HG03175 (cell line): ENCODE results near the gene SELENOI.

Experiments
- ATAC-seq: cut with Tn5 transposase; IDR thresholded peaks from one replicate; pipeline ENCODE4 v1.9.1; 2021; ENCODE audit warnings: mild to moderate bottlenecking, moderate library complexity; ENCODE audit not compliant: unreplicated experiment

Gene SELENOI

GRCh38 chr2:26401739-26402541 is 56.0 kb downstream of the SELENOI start, which contains the start of gene DRC1:
Gene DRC1 (plus strand): TSS chr2:26401920. CDS start chr2:26401990, 70 bp downstream.
- no peak for ATAC-seq

- ATAC-seq: no peak
These were observed 61.6 kb downstream of the SELENOI start for GRCh38 chr2:26407526-26407925.

- ATAC-seq: no peak
These were observed 63.8 kb downstream of the SELENOI start for GRCh38 chr2:26409785-26410184.

- ATAC-seq: no peak
These were observed 64.9 kb downstream of the SELENOI start for GRCh38 chr2:26410764-26411243.

GRCh38 chr2:26411419-26411818 is 65.5 kb downstream of the SELENOI start:
- ATAC-seq: no peak

- ATAC-seq: peak; percentile 33
These were observed 66.2 kb downstream of the SELENOI start for GRCh38 chr2:26412091-26412673.

- ATAC-seq: no peak
These were observed 68.4 kb downstream of the SELENOI start for GRCh38 chr2:26414311-26414710.

GRCh38 chr2:26421961-26422360 is 76.0 kb downstream of the SELENOI start:
- ATAC-seq: no peak

GRCh38 chr2:26422947-26423629 is 77.1 kb downstream of the SELENOI start:
- ATAC-seq: no peak

GRCh38 chr2:26423750-26424149 is 77.8 kb downstream of the SELENOI start:
- no peak for ATAC-seq

GRCh38 chr2:26424221-26424620 is 78.3 kb downstream of the SELENOI start:
- no peak for ATAC-seq

- ATAC-seq: no peak
These were observed 82.9 kb downstream of the SELENOI start for GRCh38 chr2:26428846-26429245.

GRCh38 chr2:26429779-26430578 is 84.0 kb downstream of the SELENOI start:
- no peak for ATAC-seq

- no peak for ATAC-seq
These were observed 84.9 kb downstream of the SELENOI start for GRCh38 chr2:26430826-26431225.

GRCh38 chr2:26432363-26432762 is 86.4 kb downstream of the SELENOI start:
- ATAC-seq: no peak

GRCh38 chr2:26432859-26433258 is 86.9 kb downstream of the SELENOI start:
- no peak for ATAC-seq

GRCh38 chr2:26435106-26435505 is 89.2 kb downstream of the SELENOI start:
- ATAC-seq: no peak

GRCh38 chr2:26438526-26438925 is 92.6 kb downstream of the SELENOI start:
- ATAC-seq: no peak

GRCh38 chr2:26438926-26439325 is 93.0 kb downstream of the SELENOI start:
- ATAC-seq: no peak

- no peak for ATAC-seq
These were observed 96.4 kb downstream of the SELENOI start for GRCh38 chr2:26442301-26442700.

GRCh38 chr2:26442707-26443106 is 96.8 kb downstream of the SELENOI start:
- ATAC-seq: no peak
